Loucy (cell line): ENCODE measurements around the gene SPDEF.

ENCODE experiments used
- CTCF ChIP-seq: fragments of 200-600 bp; sonication (generic); conservative IDR thresholded peaks from 2 replicates; pipeline ENCODE4 v1.5.1; 2014; ENCODE audit warnings: mild to moderate bottlenecking, antibody characterized with exemption, low read length
- EZH2phosphoT487 ChIP-seq: fragments of 200-600 bp; IDR thresholded peaks from 2 replicates; pipeline ENCODE4 v1.6.1; 2018; ENCODE audit warnings: antibody characterized with exemption, mild to moderate bottlenecking, moderate library complexity, borderline replicate concordance

GRCh38 chr6:34600796-34601195 is 44.7 kb upstream of the SPDEF start:
- TF ChIP-seq CTCF (no peak), EZH2phosphoT487 (no peak)
